SK-N-SH treated with all-trans-retinoic acid at 6 μM for 48 hours (cell line): ENCODE measurements around the gene CAND1.

Experiments
- ATAC-seq: fragments of 200-7000 bp; cut with Tn5 transposase; 3 replicates; pipeline ENCODE4 v1.9.1; 2020; ENCODE audit warnings: mild to moderate bottlenecking, moderate library complexity
- ARNTL ChIP-seq: fragments of 450-650 bp; formaldehyde crosslinking; IDR thresholded peaks from 2 replicates; pipeline ENCODE4 v1.5.0; 2020; ENCODE audit warnings: low read depth, mild to moderate bottlenecking, moderate library complexity, borderline replicate concordance
- BACH2 ChIP-seq: fragments of 250-450 bp; sonication (Bioruptor Pico); IDR thresholded peaks from 2 replicates; pipeline ENCODE4 v1.9.0; 2021; ENCODE audit warnings: mild to moderate bottlenecking, borderline replicate concordance
- CREB5 ChIP-seq: fragments of 250-450 bp; sonication (Bioruptor Pico); IDR thresholded peaks from 2 replicates; pipeline ENCODE4 v1.5.1; 2020; ENCODE audit warnings: low read depth, mild to moderate bottlenecking, moderate library complexity
- CSDC2 ChIP-seq: fragments of 250-450 bp; sonication (Bioruptor Pico); IDR thresholded peaks from 2 replicates; pipeline ENCODE4 v1.5.0; 2020; ENCODE audit warnings: mild to moderate bottlenecking, moderate library complexity
- CSRNP3 ChIP-seq: fragments of 250-450 bp; sonication (Bioruptor Pico); IDR thresholded peaks from 2 replicates; pipeline ENCODE4 v1.5.1; 2021; ENCODE audit warnings: mild to moderate bottlenecking, moderate library complexity
- GLIS3 ChIP-seq: fragments of 250-450 bp; sonication (Bioruptor Pico); IDR thresholded peaks from 2 replicates; pipeline ENCODE4 v1.5.0; 2020; ENCODE audit warnings: mild to moderate bottlenecking, moderate library complexity
- ISL1 ChIP-seq: fragments of 250-450 bp; sonication (Bioruptor Pico); IDR thresholded peaks from 2 replicates; pipeline ENCODE4 v2.1.2; 2022; ENCODE audit warnings: mild to moderate bottlenecking, moderate library complexity
- OSR1 ChIP-seq: fragments of 250-450 bp; sonication (Bioruptor Pico); IDR thresholded peaks from 2 replicates; pipeline ENCODE4 v1.8.0; 2022; ENCODE audit warnings: moderate library complexity, mild to moderate bottlenecking, inconsistent platforms
- PATZ1 ChIP-seq: fragments of 250-450 bp; sonication (Bioruptor Pico); IDR thresholded peaks from 2 replicates; pipeline ENCODE4 v1.8.0; 2020; ENCODE audit warnings: mild to moderate bottlenecking, moderate library complexity, borderline replicate concordance
- PPARA ChIP-seq: fragments of 250-450 bp; sonication (Bioruptor Pico); IDR thresholded peaks from 2 replicates; pipeline ENCODE4 v1.5.0; 2020; ENCODE audit warnings: mild to moderate bottlenecking, borderline replicate concordance
- RARB ChIP-seq: fragments of 250-450 bp; sonication (Bioruptor Pico); IDR thresholded peaks from 2 replicates; pipeline ENCODE4 v1.8.0; 2021; ENCODE audit warnings: mild to moderate bottlenecking, moderate library complexity
- SNAI2 ChIP-seq: fragments of 250-450 bp; sonication (Bioruptor Pico); IDR thresholded peaks from 2 replicates; pipeline ENCODE4 v1.5.0; 2020; ENCODE audit warnings: mild to moderate bottlenecking, moderate library complexity
- TOX ChIP-seq: fragments of 250-450 bp; sonication (Bioruptor Pico); IDR thresholded peaks from 2 replicates; pipeline ENCODE4 v1.8.0; 2021; ENCODE audit warnings: mild to moderate bottlenecking, moderate library complexity, borderline replicate concordance
- ZFP3 ChIP-seq: fragments of 250-450 bp; sonication (Bioruptor Pico); IDR thresholded peaks from 2 replicates; pipeline ENCODE4 v1.5.0; 2020; ENCODE audit warnings: mild to moderate bottlenecking, moderate library complexity
- ZFP30 ChIP-seq: fragments of 450-650 bp; formaldehyde crosslinking; IDR thresholded peaks from 2 replicates; pipeline ENCODE4 v1.5.0; 2022; ENCODE audit warnings: mild to moderate bottlenecking, moderate library complexity
- ZNF565 ChIP-seq: fragments of 450-650 bp; formaldehyde crosslinking; conservative IDR thresholded peaks from 2 replicates; pipeline ENCODE4 v1.5.0; 2020; ENCODE audit warnings: low read depth, mild to moderate bottlenecking, moderate library complexity
- ZNF70 ChIP-seq: fragments of 450-650 bp; formaldehyde crosslinking; IDR thresholded peaks from 2 replicates; pipeline ENCODE4 v1.5.0; 2020; ENCODE audit warnings: mild to moderate bottlenecking, moderate library complexity
- ZNF8 ChIP-seq: fragments of 450-650 bp; formaldehyde crosslinking; IDR thresholded peaks from 2 replicates; pipeline ENCODE4 v1.5.0; 2020; ENCODE audit warnings: mild to moderate bottlenecking, moderate library complexity

CAND1 gene

GRCh38 chr12:67357376-67358125 is 88.4 kb downstream of the CAND1 start (continued):
- no peak for TF ChIP-seq PATZ1 (CRISPR knock-in tag)
- no peak for TF ChIP-seq CSRNP3 (CRISPR knock-in tag)
- no peak for TF ChIP-seq CSDC2 (CRISPR knock-in tag)

GRCh38 chr12:67358781-67359338 is 89.7 kb downstream of the CAND1 start:
- ATAC-seq: no peak

GRCh38 chr12:67362526-67362925 is 93.4 kb downstream of the CAND1 start:
- no peak for ATAC-seq
- no peak for TF ChIP-seq ZNF565 (CRISPR knock-in tag)
- no peak for TF ChIP-seq PATZ1 (CRISPR knock-in tag)
- TF ChIP-seq PPARA (CRISPR knock-in tag): no peak
- TF ChIP-seq ZNF8 (CRISPR knock-in tag): no peak
- no peak for TF ChIP-seq BACH2
- no peak for TF ChIP-seq CSRNP3 (CRISPR knock-in tag)
- TF ChIP-seq CREB5 (CRISPR knock-in tag): no peak
- no peak for TF ChIP-seq ARNTL (CRISPR knock-in tag)

More at GRCh38 chr12:67358781-67359338, 89.7 kb downstream of the CAND1 start:
- no peak for TF ChIP-seq CSDC2 (CRISPR knock-in tag)
- TF ChIP-seq TOX (CRISPR knock-in tag): no peak
- no peak for TF ChIP-seq BACH2
- TF ChIP-seq ZFP3 (CRISPR knock-in tag): no peak
- no peak for TF ChIP-seq GLIS3 (CRISPR knock-in tag)
- TF ChIP-seq ZFP30 (CRISPR knock-in tag): no peak
- no peak for TF ChIP-seq CSRNP3 (CRISPR knock-in tag)
- TF ChIP-seq ZNF8 (CRISPR knock-in tag): no peak
- TF ChIP-seq ARNTL (CRISPR knock-in tag): no peak
- no peak for TF ChIP-seq OSR1 (CRISPR knock-in tag)
- TF ChIP-seq ZNF70 (CRISPR knock-in tag): no peak
- no peak for TF ChIP-seq PATZ1 (CRISPR knock-in tag)
- no peak for TF ChIP-seq RARB
- TF ChIP-seq SNAI2 (CRISPR knock-in tag): no peak
- TF ChIP-seq ISL1 (CRISPR knock-in tag): no peak
- no peak for TF ChIP-seq CREB5 (CRISPR knock-in tag)
